Neural progenitor cell (in vitro differentiated cells): Measurements from ENCODE around the gene CTSO. TPM values are rescaled to one million over a fixed set of nuclear protein-coding genes. Genes with fewer than 3 reads are reported as not detected.

Source experiments
- DNase-seq: peaks from one replicate; pipeline ENCODE4 v3.0.0-alpha.2; 2016; ENCODE audit warnings: low spot score
- H2AFZ ChIP-seq: fragments of 200-600 bp; sonication (generic); replicated peaks from 2 replicates; pipeline ENCODE4 v1.6.1; 2016; ENCODE audit warnings: antibody characterized with exemption
- H3F3A ChIP-seq: fragments of 200-600 bp; sonication (generic); 2 replicates; pipeline ENCODE4 v1.6.1; 2016; ENCODE audit warnings: antibody characterized with exemption, low read depth
- H3K27ac ChIP-seq: fragments of 200-600 bp; sonication (generic); 2 replicates; pipeline ENCODE4 v1.5.1; 2016; ENCODE audit warnings: mild to moderate bottlenecking
- H3K27me3 ChIP-seq: fragments of 200-600 bp; sonication (generic); 2 replicates; pipeline ENCODE4 v1.6.1; 2016; ENCODE audit warnings: mild to moderate bottlenecking, moderate library complexity
- H3K36me3 ChIP-seq: fragments of 200-600 bp; sonication (generic); 2 replicates; pipeline ENCODE4 v1.5.1; 2016
- H3K4me1 ChIP-seq: fragments of 200-600 bp; sonication (generic); 2 replicates; pipeline ENCODE4 v1.6.1; 2016; ENCODE audit warnings: mixed run types
- H3K4me2 ChIP-seq: fragments of 200-600 bp; sonication (generic); 2 replicates; pipeline ENCODE4 v1.6.1; 2016
- H3K4me3 ChIP-seq: fragments of 200-600 bp; sonication (generic); 2 replicates; pipeline ENCODE4 v1.5.1; 2016
- H3K79me2 ChIP-seq: fragments of 200-600 bp; sonication (generic); 2 replicates; pipeline ENCODE4 v1.6.1; 2016; ENCODE audit warnings: low read depth
- H3K9ac ChIP-seq: fragments of 200-600 bp; sonication (generic); 2 replicates; pipeline ENCODE4 v1.6.1; 2016
- H3K9me3 ChIP-seq: fragments of 200-600 bp; sonication (generic); 2 replicates; pipeline ENCODE4 v1.5.1; 2016; ENCODE audit warnings: low read depth
- H4K20me1 ChIP-seq: fragments of 200-600 bp; sonication (generic); 2 replicates; pipeline ENCODE4 v1.6.1; 2016; ENCODE audit warnings: low read depth
- H3K27ac Mint-ChIP-seq: 3 replicates; pipeline ENCODE4 v1.8.0; 2021; ENCODE audit warnings: mixed read lengths
- H3K27me3 Mint-ChIP-seq: 2 replicates; pipeline ENCODE4 v1.8.0; 2022; ENCODE audit warnings: low read depth, mild to moderate bottlenecking, inconsistent platforms, moderate library complexity, mixed read lengths; ENCODE audit not compliant: insufficient read depth
- H3K36me3 Mint-ChIP-seq: 3 replicates; pipeline ENCODE4 v1.8.0; 2021; ENCODE audit warnings: mixed read lengths
- H3K4me1 Mint-ChIP-seq: 3 replicates; pipeline ENCODE4 v1.8.0; 2021; ENCODE audit warnings: mixed read lengths
- H3K4me3 Mint-ChIP-seq: 3 replicates; pipeline ENCODE4 v1.8.0; 2021; ENCODE audit warnings: mild to moderate bottlenecking, moderate library complexity, mixed read lengths
- H3K9me3 Mint-ChIP-seq: 3 replicates; pipeline ENCODE4 v1.8.0; 2020; ENCODE audit warnings: mixed read lengths
- CTCF ChIP-seq: fragments of 200-600 bp; sonication (generic); IDR thresholded peaks from 2 replicates; pipeline ENCODE4 v1.5.1; 2017; ENCODE audit warnings: antibody characterized with exemption, mild to moderate bottlenecking
- EZH2 ChIP-seq: fragments of 200-600 bp; sonication (generic); IDR thresholded peaks from 2 replicates; pipeline ENCODE4 v1.6.1; 2017; ENCODE audit warnings: antibody characterized with exemption, mild to moderate bottlenecking, moderate library complexity
- EZH2phosphoT487 ChIP-seq: fragments of 200-600 bp; sonication (generic); IDR thresholded peaks from 2 replicates; pipeline ENCODE4 v1.6.1; 2017; ENCODE audit warnings: antibody characterized with exemption
- total RNA-seq: library from RNA; depleted of rRNA; stranded (reverse); fragments of >200 nt; gene quantifications from 2 replicates; pipeline ENCODE4 v1.2.3, GENCODE V29; 2015; ENCODE audit warnings: low replicate concordance

The CTSO gene
- total RNA-seq, 1 donor from 2014 or later: 3.2 TPM

GRCh38 chr4:155877971-155878370 is 75.7 kb downstream of the CTSO start:
- Histone ChIP-seq H3K4me3 (no peak overlapping the region), H3K4me2 (no peak overlapping the region), H3K9ac (no peak overlapping the region), H3K79me2 (no peaks in the 10 kb centered on the region), H2AFZ (no peak overlapping the region), H3K27ac (no peak overlapping the region), H4K20me1 (no peaks in the 10 kb centered on the region), H3K27me3 (no peaks in the 10 kb centered on the region), H3K9me3 (peaks cover 3% of the 10 kb centered on the region), H3K4me1 (no peaks in the 10 kb centered on the region), H3F3A (no peaks in the 10 kb centered on the region), H3K36me3 (no peaks in the 10 kb centered on the region)
- Mint-ChIP-seq H3K4me3 (no peak overlapping the region), H3K27ac (no peak overlapping the region), H3K4me1 (no peaks in the 10 kb centered on the region), H3K27me3 (peaks cover 5% of the 10 kb centered on the region), H3K36me3 (no peaks in the 10 kb centered on the region), H3K9me3 (no peaks in the 10 kb centered on the region)
- TF ChIP-seq EZH2 (no peak), EZH2phosphoT487 (no peak), CTCF (no peak)
- no peak for DNase-seq

- no peak overlapping the region for H3K27ac Mint-ChIP-seq
- H3K36me3 Mint-ChIP-seq: no peaks in the 10 kb centered on the region
- no peak overlapping the region for H3K4me3 Mint-ChIP-seq
- Histone ChIP-seq H3K27ac (no peak overlapping the region), H3K36me3 (no peaks in the 10 kb centered on the region), H3K27me3 (no peaks in the 10 kb centered on the region), H3K9me3 (peaks cover 3% of the 10 kb centered on the region), H3K4me3 (no peak overlapping the region), H3K4me2 (no peak overlapping the region), H3K4me1 (no peaks in the 10 kb centered on the region), H3F3A (no peaks in the 10 kb centered on the region), H3K9ac (no peak overlapping the region), H4K20me1 (no peaks in the 10 kb centered on the region), H2AFZ (no peak overlapping the region), H3K79me2 (no peaks in the 10 kb centered on the region)
- no peaks in the 10 kb centered on the region for H3K9me3 Mint-ChIP-seq
- H3K27me3 Mint-ChIP-seq: peaks cover 5% of the 10 kb centered on the region
- no peak for DNase-seq
- TF ChIP-seq EZH2phosphoT487: no peak
- no peak for TF ChIP-seq EZH2
- no peak for TF ChIP-seq CTCF
- H3K4me1 Mint-ChIP-seq: no peaks in the 10 kb centered on the region
Observed at GRCh38 chr4:155875878-155876277, 77.8 kb downstream of the CTSO start.

Other genes with a start within 250 kb of the CTSO start
- 10.8 and 10.9 TPM in 2 replicates for gene GUCY1B1, start 194.8 kb downstream of the CTSO start, total RNA-seq
- not detected in 2 replicates for gene ASIC5, start 87.6 kb downstream of the CTSO start, total RNA-seq
- not detected in 2 replicates for gene TDO2, start 50.2 kb downstream of the CTSO start, total RNA-seq